Caki2 (cell line): ENCODE results near the gene DAB2IP. TPM values are rescaled to one million over a fixed set of nuclear protein-coding genes. Genes with fewer than 3 reads are reported as not detected.

Experiments
- DNase-seq: peaks from one replicate; pipeline ENCODE4 v3.0.0-alpha.2; 2015; ENCODE audit warnings: low read depth
- in situ Hi-C: cut with HindIII; loops from 2 replicates; pipeline ENCODE4 v1.10.0; 2016; ENCODE audit warnings: low sequenced_read_pairs, low pct_unique_long_range_greater_than_20kb, mixed read lengths
- total RNA-seq: library from RNA; depleted of rRNA; stranded (reverse); fragments of >200 nt; shearing (Covaris generic); gene quantifications from 2 replicates; pipeline ENCODE4 v1.2.3, GENCODE V29; 2014; ENCODE audit warnings: low replicate concordance

The DAB2IP gene
- total RNA-seq, 1 experiment from 2014 or later, result 0.84 TPM

- in situ Hi-C loops, result no loop called here
- DNase-seq, result no peak
Measured at GRCh38 chr9:121706149-121706750, 54.8 kb downstream of the DAB2IP start.

DNA sequence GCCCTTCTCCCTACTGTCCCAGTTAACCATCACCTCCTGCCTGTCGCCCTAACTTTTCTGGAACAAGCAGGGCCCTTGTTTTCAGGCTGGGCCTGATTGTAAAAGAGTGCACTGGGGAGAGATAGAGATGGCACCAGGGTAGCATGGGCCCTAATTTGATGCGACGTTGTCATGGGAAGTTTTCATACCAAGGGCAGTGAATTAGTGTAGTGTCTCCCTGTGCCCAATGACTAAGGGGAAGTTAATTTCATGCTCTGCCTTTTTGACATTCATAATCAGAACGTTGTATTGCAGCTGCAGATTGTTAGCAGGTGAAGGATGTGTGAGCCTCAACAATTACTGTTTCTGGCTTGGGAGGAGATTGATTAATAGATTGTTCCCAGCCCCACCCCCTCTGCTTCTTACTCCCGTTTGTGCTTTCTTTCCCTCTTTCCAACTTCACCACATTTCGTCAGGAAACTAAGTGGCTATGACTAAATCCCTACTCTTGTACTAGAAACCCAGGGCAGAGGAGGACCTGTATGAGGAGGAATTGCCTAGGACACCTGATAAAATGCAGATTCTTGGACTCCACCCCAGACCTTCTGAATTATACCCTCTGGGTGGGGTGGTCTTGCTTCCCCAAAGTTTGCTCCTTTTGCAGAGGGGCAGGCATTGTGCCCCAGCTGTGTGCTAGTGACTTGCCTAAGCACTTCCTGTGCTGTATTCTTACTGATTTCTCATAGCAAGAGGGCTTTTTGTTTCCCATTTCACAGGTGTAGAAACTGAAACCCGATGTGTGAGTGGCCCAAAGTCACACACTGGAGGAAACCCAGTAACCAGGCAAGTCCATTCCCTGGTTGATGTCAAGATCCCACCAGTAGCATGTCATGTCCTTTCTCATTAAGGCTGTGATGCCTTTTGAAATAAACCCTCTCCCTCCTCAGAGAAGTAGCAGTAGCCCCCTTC, 56.3 kb downstream of the DAB2IP start:
- DNase-seq, result no peak
- in situ Hi-C loops, result no loop called here

DNA sequence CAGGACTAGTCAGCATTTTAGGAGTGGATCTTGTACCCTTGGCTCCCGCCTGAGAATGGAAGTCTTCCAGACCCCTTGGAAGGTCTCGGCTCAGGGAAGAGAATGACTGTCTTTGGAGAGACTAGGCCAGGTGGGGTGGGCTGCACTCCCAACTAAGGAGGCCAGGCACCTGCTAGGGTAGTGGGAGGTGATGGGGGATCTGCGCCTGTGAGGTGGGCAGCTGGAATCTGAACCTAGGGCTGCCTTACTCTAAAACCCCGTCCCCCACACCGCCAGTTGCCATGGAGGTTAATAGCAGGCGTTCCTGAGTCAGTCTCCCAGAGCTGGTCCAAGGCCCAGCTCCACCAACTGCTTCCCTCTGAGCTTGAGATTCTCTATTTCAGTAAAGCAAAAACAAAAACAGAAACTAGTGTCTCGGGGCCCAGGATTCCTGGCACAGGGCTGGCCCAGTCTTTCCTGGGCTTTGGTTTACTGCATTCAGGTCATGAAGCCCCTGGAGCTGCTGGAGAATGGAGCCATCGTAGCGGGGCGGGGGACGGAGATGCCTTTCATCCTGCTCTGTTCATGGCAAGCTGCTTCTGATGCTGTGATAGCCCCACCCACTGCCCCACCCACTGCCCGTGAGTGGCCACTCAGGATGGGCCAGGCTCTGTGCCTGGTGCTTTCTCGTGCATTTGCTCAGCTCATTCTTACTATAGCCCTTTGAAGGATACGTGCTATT, 57.5 kb downstream of the DAB2IP start:
- in situ Hi-C loops, result no loop called here
- DNase-seq, result no peak

DNA sequence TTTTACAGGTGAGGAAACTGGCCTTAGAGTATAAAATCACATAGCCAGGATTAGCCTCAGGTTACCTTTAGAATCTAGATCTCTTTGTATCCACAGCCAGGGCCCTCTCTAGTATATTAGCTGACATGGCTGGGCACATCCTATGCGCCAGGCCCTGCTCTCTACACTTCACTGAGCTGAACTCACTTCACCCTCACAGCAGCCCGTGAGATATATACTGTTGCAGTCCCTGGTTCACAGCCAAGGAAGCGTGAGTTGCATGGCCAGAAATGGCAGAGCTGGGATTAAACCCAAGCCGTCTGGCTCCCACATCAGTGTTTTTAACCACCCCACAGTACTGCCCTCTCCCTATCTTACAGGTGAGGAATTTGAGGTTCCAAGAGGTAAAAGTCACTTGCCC, 58.4 kb downstream of the DAB2IP start:
- in situ Hi-C loops, result no loop called here
- no peak for DNase-seq

GRCh38 chr9:121711281-121711680, 59.8 kb downstream of the DAB2IP start:
- no peak for DNase-seq
- in situ Hi-C loops, result no loop called here

GRCh38 chr9:121711797-121712196, 60.4 kb downstream of the DAB2IP start:
- in situ Hi-C loops, result no loop called here
- DNase-seq, result no peak

DNA sequence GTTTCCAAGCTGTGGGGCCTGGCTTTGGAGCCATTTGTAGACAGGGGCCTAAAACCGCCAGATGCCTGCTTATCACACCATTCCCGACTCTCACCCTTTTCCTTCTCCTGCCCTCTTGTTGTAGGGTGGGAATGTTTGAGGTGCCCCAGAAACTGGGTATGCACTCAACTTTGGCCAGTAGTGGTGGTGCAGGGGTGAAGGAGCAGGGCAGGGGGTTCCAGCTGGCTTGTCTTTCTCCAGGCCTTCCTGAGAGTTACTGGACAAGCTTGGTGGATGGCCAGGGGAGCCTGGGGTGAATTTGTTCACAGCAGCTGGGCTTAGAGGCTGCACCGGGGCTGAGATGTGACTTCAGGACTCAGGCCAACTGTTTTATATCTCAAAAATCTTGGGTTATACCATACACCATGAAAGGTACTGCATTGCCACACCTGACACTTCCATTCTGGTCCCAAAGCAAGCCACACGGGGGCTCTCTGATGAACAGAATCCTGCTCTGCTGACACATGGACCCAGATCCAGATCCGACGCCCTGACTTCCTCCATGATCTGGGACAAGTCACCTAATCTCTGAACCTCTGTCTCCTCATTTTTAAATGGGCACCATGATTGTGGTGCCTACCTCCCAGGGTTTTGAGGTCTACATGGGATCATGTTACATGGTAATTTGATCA, 62.1 kb downstream of the DAB2IP start:
- no peak for DNase-seq
- in situ Hi-C loops, result no loop called here

DNA sequence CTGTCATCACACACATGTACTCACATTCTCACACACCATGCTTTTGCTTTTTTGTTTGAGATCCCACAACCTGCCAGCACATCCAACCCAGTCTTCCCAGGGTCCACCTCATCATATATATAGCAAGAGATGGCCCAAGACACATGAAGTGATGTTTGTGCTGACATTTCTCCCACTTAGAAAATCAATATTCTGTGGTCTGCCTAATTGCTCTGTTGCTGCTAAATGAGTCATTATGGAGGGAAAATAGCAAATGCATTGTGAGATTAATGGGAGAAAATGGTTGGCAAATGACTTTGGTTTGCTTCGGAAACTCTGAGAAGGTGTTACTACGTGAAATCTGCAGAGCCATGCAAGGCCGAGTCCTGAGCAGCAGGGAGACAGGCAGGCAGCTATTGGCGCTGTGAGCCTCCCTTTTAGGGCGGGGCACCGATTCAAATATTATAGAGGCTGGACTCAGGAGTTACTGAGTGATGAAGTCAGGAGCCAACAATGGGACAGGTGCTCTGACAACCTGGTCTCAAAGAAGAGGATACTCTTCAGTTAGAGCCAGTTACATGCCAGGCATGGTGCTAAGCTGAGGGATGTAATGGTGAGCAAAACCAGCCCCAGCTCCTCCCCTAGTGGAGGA, 62.8 kb downstream of the DAB2IP start:
- in situ Hi-C loops, result no loop called here
- DNase-seq, result no peak

- in situ Hi-C loops, result no loop called here
- no peak for DNase-seq
Measured at GRCh38 chr9:121714873-121715272, 63.4 kb downstream of the DAB2IP start.

GRCh38 chr9:121717141-121717991, 65.9 kb downstream of the DAB2IP start:
- in situ Hi-C loops, result no loop called here

DNA sequence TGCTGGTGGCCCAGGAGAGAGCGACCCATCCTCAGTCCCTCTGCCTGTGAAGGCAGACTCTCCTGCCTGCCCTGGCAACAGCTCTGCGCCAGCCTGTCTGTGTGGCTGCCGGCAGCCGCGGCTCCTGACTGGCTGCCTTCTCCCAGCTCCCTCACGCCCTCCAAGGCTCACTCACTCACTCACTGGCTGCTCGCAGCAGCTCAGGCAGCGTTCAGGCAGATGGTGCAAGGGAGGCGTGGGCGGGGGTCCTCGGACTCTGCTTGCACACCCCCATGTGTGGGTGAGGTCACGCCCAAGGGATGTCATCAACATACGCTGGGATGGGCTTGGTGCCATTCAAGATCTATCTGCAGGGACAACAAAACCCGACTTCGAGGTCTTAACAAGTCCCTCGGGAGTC, 66.7 kb downstream of the DAB2IP start:
- no peak for DNase-seq
- in situ Hi-C loops, result no loop called here

More at GRCh38 chr9:121717141-121717991, 65.9 kb downstream of the DAB2IP start:
- DNase-seq, result no peak

DNA sequence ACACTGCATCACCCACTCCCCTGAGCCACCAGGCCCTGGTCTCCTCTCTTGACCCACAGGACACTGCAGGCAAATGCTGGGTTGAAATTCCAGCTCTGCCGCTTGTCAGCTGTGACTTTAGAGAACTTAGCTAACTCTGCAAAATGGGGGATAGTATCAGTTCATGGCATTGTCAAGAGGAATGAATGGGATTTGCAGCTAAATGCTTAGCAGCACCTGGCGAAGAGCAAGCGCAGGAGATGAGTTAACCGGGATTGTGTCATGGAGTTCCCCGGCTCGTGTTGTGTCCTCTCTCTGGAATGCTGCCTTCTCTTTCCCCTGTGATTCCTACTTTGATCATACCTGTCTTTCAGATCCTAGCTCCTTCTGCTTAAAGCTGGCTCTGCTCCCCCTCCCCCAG, 67.1 kb downstream of the DAB2IP start:
- DNase-seq, result no peak
- in situ Hi-C loops, result no loop called here

GRCh38 chr9:121720311-121721057, 69.0 kb downstream of the DAB2IP start:
- in situ Hi-C loops, result no loop called here
- DNase-seq, result peak; percentile 39

GRCh38 chr9:121721058-121721350, 69.6 kb downstream of the DAB2IP start:
- in situ Hi-C loops, result no loop called here
- no peak for DNase-seq

DNA sequence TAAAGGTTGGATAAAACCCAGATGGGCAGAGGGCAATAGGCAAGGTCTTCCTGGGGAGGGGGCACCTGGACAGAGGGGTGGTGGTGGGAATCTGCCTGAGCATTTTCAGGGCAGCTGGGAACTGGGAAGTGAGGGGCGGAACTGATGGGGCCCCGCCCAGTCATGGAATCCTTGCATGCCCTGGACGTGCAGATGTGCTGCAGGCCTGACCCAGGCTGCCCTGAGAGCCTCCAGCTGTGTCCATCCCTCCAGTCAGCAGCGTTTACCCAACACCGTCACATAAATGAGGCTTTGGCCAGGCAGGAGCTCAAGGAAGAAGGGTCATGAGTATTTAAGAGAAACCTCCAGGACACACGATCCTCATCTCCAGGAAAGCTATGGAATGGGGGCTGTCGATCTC, 70.3 kb downstream of the DAB2IP start:
- DNase-seq, result no peak
- in situ Hi-C loops, result no loop called here

GRCh38 chr9:121725008-121725775, 73.8 kb downstream of the DAB2IP start:
- in situ Hi-C loops, result no loop called here
- no peak for DNase-seq
